HG03135 (cell line): ENCODE measurements around the gene DISP3.

Experiments used
- ATAC-seq: cut with Tn5 transposase; IDR thresholded peaks from one replicate; pipeline ENCODE4 v1.9.1; 2021; ENCODE audit warnings: mild to moderate bottlenecking, moderate library complexity; ENCODE audit not compliant: unreplicated experiment

Gene DISP3

GRCh38 chr1:11486231-11487009 is 7.5 kb downstream of the DISP3 start:
- no peak for ATAC-seq

DNA sequence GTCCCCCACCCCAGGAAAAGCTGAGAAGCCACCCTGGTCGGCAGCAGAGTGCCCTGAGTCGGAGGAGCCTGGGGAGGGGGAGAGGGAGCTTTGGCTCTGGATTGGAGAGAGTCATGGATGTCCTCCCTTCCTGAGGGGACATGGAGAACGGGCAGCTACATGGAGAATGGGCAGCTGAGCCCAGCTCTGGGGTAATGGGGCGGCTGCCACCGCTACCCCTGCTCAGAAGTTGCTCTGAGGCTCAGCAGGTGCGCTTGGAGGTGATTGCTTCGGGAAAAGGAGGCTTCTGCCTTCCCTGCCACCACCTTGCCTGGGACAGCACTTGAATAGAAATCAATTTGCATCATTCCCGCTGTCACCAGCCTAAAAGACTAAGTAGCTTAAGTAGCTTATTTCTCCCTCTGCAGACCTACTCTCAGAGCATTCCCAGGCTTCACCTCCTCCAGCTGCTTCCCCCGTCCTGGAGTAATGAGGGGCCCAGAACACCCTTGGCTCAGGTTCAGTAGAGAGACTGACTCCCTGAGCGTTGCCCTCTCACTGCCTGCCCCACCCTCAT is 8.3 kb downstream of the DISP3 start:
- no peak for ATAC-seq

DNA sequence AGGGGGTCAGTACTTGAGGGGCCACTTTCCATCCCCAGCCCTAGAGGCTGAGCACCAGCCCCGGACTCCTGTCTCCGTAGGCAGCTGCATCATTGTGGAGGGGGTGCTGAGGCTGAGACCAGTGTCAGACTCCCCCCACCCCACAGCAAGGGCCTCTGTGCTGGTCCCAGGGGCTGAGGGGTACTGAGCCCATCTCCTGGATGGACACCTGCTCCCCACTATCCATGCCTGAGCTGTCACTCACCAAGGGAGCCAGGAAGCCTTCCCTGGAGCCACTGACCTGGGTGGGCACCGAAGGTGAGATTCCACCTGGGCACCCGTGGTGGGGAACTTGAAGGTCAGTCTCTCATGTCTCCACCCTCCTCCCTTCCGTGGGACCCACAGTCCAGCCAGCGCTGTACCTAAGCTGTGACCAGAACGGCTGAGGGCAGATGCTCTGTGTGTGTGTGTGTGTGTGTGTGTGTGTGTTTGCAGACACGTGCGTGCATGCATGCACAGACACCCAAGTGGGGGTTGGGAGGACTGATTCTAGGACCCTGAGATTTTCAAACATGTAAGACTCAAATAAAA is 9.3 kb downstream of the DISP3 start:
- ATAC-seq: no peak

DNA sequence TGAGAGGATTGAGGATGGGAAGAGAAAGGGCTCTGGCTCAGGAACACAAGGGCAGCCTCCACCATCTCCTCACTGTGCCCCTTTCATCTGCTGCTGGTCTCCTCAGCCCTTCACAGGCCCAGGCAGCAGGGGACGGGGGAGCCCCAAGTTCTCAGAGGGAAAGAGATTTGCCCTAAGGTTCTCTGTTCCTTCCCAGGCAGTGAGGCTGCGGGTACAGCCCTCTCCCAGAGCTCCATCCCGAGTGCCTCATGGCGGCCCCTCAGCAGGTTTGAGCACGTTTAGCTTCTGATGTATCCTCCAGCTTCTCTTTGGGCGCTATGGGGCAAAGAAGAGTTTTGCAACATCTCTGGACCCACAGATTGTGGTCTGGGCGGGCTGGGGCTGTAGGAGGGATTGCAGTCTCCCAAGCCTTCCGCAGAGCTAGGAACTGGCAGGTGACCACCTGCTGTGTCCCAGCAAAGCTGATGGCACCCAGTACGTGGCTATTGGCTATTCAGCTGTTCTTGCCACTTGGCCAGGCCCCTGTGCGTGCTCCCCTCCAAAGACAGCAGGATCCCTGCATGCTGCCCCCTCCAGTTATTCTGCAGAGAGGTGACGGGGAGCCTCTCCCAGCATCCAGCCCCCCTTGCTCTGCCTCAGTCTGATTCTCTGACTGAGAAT is 10.1 kb downstream of the DISP3 start:
- ATAC-seq: no peak

DNA sequence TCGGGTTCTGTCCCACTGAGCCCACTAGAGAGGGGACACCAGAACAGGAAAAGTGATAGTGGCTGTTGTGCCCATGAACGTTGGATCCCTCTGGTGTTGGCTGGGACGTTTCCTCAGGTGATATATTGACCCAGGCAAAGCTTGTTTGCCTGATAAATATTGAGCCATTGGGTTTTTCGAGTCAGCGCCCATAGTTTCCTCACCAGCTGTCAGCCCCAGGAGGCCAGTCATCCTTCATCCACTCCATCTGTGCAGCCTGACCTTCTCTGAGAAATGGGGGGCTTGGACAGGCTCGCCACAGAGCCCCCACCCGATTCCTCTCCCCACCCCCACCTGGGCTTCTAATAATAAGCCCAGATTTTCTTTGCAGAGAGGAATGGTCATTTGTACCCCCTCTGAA is 13.3 kb downstream of the DISP3 start:
- ATAC-seq: no peak

DNA sequence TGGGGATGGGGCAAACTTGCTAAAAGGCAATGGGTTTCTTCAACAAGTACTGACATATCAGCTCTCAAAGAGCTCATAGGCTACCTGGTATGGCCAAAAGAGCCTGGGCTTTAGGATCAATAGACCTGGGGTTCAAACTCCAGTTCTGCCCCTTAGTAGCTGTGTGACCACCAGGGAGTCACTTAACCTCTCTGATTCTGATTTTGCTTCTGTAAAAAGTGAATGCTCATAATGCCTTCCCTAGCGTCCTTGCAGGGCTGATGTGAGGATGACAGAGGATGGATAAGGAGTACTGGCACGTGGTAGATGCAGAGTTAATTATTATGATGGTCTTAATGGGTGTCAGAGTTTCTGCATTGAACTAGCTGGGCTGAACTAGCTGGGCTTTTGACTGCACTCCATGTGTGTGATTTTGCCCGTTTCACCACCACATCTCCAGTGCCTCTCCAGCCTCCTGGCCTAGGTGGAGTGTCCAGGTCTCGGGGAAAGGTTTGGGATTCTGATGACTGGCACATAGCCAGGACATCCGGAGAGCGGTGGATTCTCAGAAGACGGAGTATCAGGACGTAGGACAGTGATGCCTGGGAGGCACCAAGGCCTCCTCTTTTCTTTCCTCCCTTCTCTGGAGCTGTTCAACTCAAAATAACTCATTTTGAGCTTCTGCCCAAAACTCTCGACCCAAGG is 15.2 kb downstream of the DISP3 start:
- no peak for ATAC-seq

- ATAC-seq: no peak
These were observed 15.8 kb downstream of the DISP3 start for GRCh38 chr1:11494771-11495170.

DNA sequence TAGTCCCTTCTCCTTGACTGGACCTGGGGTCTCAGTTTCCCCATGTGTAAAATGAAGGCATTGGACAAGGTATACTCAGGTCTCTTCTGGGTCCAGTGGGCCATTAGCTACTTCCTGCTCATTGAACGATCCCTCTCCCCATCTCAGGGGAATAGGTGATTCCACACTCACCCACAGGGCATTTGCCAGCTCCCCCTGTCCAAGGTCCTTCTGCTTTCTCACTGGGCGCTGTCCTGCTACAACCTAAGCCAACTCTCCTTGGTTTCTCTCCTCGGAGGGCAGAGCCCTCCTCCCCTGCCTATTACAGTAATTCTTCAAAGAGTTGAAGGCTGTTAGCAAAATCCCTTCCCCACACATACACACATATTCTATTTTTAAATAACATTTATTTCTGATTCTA is 16.6 kb downstream of the DISP3 start:
- ATAC-seq: no peak

DNA sequence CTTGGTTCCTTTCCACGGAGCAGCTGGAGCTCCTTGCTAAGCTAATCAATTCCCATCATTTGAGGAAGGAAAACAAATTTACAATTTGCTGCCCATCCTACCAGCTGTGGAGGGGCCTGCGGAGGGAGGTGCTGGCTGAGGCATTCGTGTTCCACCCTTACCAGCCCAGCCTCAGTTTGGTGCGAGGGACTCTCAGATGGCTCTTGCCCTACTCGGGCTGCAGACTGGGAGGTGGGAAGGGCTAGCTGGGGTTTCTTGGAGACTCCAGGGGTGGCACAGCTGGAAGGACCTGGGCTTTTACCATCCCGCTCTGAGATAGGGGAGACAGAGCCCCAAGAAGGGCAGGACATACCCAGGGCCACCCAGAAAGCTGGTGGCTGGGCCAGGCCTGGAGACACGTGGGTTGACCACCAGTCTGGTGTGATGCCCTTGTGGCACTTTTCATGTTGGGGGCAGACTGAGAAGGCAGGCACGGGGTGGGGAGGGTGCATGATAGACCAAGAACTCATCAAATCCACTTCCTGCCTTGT is 17.7 kb downstream of the DISP3 start:
- ATAC-seq: no peak

- no peak for ATAC-seq
These were observed 20.1 kb downstream of the DISP3 start for GRCh38 chr1:11498956-11499594.

DNA sequence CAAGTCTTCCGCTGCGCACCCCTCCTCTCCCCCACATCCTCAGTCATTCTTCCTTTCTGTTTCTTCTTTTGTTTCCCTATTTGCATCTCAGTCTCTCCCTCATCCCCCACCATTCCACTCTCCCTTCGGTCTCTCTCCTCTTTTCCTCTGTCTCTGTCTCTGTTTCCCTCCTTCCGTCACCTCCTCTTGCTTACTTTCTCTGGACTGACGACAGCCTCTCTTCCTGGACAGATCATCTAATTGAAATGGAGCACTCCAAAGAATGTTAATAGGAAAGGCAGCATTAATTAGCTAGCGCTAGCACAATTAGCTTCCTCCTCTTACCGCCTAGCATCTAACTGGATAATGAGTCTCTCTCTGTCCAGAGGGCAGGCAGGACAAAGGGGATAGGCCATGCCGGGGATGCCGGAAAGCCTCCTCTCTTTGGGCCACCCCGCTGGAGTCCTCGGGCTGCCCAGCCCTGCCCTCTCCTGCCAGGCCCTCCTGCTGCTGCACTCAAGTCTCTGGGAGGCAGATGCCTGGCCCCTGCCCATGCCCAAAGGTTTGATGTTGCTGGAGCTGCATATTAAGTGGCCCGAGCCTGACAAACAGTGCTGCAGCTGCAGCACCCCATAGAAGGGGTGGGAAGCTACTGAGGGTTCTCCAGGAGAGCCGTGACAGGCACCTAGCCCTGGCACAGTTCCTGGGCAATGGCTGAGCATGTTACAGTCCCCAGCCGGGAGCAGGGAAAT is 20.8 kb downstream of the DISP3 start:
- no peak for ATAC-seq

DNA sequence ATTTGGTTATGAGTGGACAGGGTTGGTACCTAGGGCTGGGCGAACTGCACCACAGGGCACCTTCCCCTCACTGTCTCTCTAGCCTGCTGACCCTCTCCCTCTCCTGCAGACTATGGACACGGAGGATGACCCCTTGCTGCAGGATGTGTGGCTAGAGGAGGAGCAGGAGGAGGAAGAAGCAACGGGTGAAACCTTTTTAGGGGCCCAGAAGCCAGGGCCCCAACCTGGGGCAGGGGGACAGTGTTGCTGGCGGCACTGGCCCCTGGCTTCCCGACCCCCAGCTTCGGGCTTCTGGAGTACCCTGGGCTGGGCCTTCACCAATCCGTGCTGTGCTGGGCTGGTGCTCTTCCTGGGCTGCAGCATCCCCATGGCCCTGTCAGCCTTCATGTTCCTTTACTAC is 21.9 kb downstream of the DISP3 start:
- ATAC-seq: no peak

DNA sequence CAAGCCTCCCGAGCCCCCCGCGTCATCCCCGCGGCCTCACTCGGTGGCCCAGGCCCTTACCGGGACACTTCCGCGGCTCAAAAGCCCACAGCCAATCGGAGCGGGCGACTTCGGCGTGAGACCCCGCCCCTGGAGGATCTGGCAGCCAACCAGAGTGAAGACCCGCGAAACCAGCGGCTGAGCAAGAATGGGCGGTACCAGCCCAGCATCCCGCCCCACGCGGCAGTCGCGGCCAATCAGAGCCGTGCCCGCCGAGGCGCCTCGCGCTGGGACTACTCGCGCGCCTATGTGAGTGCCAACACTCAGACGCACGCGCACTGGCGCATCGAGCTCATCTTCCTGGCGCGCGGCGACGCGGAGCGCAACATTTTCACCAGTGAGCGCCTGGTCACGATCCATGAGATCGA is 22.5 kb downstream of the DISP3 start:
- no peak for ATAC-seq

DNA sequence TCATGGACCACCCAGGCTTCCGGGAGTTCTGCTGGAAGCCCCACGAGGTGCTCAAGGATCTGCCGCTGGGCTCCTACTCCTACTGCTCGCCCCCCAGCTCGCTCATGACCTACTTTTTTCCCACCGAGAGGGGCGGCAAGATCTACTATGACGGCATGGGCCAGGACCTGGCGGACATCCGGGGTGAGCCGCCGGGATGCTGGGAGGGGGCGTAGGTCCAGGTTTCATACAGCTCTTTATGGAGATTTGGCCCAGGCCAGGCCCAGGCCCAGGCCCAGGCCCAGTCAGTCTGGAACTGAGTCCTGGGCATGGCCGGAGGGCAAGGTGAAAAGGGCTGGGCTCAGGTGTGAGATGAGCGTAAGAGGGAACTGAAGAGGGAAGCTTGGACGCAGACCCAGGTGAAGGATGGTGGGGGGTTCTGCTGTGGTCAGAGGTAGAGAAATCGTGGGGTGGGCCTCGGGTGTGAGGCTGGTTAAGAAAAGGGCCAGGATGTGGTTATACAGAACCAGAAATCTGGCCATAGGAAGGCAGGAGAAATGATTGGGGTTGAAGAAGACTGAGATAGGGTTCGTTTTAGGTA is 23.0 kb downstream of the DISP3 start:
- ATAC-seq: no peak

- no peak for ATAC-seq
These were observed 23.6 kb downstream of the DISP3 start for GRCh38 chr1:11502516-11502915.

DNA sequence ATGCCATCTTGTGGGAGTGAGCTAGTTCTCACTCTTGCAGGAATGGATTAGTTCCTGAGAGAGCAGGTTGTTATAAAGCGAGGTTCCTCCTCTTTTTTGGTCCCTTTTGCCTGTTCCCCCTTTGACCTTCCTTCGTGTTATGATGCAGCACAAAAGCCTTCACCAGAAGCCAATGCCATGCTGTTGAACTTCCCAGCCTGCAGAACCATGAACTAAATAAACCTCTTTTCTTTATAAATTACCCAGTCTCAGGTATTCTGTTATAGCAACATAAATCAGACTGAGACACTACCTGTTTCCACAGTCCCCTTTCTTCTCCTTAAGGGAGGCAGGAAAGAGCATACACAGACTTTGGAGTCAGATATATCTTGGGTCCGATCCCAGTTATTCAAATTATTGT is 25.6 kb downstream of the DISP3 start:
- no peak for ATAC-seq

DNA sequence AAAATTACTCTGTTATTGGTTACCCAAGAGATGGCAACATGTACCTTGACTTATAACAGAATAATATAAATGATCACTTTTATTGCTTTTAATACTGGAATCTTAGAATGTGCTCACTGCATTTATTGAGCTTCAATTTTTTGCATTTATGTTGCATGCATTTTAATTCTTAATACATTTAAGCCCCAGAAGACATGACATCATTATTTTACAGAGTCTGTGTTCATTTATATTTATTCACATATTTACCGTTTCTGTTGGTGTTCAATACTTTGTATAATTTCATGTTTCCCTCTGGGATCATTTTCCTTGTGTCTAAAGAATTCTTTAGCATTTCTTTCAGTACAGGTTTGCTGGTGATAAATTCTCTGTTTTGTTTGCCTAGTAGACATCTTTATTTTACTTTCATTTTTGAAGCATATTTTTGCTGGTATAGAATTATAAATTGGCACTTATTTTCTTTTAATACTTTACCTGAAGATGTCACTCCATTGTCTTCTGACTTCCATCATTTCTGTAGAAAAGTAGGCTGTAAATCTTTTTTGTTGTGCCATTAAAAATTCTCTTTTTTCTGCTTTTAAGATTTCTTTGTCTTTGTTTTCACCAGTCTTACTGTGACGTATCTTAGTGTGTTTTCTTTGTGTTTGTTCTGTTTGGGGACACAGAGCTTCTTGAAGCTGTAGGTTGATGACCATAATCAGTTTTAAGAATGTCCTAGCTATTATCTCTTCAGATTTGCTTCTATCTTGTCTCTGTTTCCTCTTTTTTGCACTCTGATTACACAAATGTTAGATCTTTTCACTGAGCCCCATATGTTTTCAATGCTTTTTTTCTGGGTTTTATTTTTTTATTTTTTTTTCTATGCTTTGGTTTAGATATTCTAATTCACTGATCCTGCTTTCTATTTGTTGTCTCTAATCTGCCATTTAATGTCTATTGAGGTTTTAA is 26.9 kb downstream of the DISP3 start:
- no peak for ATAC-seq

- no peak for ATAC-seq
These were observed 28.4 kb downstream of the DISP3 start for GRCh38 chr1:11507309-11507708.

DNA sequence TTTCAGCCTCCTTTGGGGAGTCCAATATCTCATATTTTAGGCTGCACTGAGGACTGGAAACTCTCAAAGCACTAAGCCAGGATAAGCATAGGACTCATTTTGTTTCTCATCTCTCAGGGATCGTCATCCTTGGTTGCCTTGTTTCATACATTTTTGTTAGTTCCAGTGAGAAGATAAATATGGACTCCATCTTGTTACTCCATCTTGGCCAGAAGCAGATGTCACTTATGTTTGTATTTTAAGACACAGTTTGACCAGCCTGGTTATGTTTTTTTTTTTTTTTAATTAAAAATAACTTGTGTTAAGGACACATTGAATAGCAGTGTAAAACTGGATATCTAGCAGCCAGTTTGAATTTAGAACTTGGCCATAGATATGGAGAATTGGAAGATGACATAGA is 34.7 kb downstream of the DISP3 start:
- ATAC-seq: no peak
